GM12878 (cell line): ENCODE results near the gene MSANTD3. TPM values are rescaled to one million over a fixed set of nuclear protein-coding genes. Genes with fewer than 3 reads are reported as not detected.

ENCODE experiments used
- BRCA1 ChIP-seq: IDR thresholded peaks from 2 replicates; pipeline ENCODE4 v1.6.1; 2011; ENCODE audit warnings: low read depth, low read length, improper control_type of control experiment
- EZH2 ChIP-seq: IDR thresholded peaks from 2 replicates; pipeline ENCODE4 v1.6.1; 2012; ENCODE audit warnings: low read depth, mild to moderate bottlenecking, control low read depth, inconsistent platforms, low read length, borderline replicate concordance; ENCODE audit not compliant: control insufficient read depth
- MTA2 ChIP-seq: fragments of 450-650 bp; IDR thresholded peaks from 2 replicates; pipeline ENCODE4 v1.6.1; 2016; ENCODE audit warnings: low read depth, mild to moderate bottlenecking, moderate library complexity
- MYB ChIP-seq: fragments of 150-350 bp; IDR thresholded peaks from 2 replicates; pipeline ENCODE4 v1.6.1; 2014; ENCODE audit warnings: mild to moderate bottlenecking, low read depth, low read length, borderline replicate concordance
- NBN ChIP-seq: fragments of 450-650 bp; IDR thresholded peaks from 2 replicates; pipeline ENCODE4 v1.6.1; 2016
- PAX5 ChIP-seq: IDR thresholded peaks from 2 replicates; pipeline ENCODE4 v1.6.1; 2011; ENCODE audit warnings: low read depth, low read length, borderline replicate concordance
- POLR2AphosphoS5 ChIP-seq: IDR thresholded peaks from 2 replicates; pipeline ENCODE4 v1.6.1; 2011; ENCODE audit warnings: mild to moderate bottlenecking, low read length, inconsistent platforms
- SREBF2 ChIP-seq: IDR thresholded peaks from 2 replicates; pipeline ENCODE4 v1.6.1; 2012; ENCODE audit warnings: mild to moderate bottlenecking, low read length
- WRNIP1 ChIP-seq: IDR thresholded peaks from 2 replicates; pipeline ENCODE4 v1.6.1; 2011; ENCODE audit warnings: low read depth, low read length, improper control_type of control experiment, borderline replicate concordance
- polyA plus RNA-seq, 11 experiments: library from polyadenylated mRNA; depleted of rRNA in 4 of 11; unstranded in 6 of 11; stranded (reverse) in 5 of 11; fragments of >200 nt; fragmentation: Nextera tagmentation in 4 of 11; fragmentation: Illumina TruSeq in 1 of 11; extraction: Ambion mirVana in 4 of 11; extraction: Trizol in 1 of 11; gene quantifications; 1 replicate in 1 of 11; 2 replicates in 10 of 11; pipeline versions ENCODE4 v1.2.1 to v1.2.3, GENCODE V29; 2011 to 2016; ENCODE audit warnings: inconsistent platforms in 2 of 11, missing spikeins in 2 of 11, low read depth in 1 of 11
- total RNA-seq, 4 experiments: library from RNA; depleted of rRNA in 3 of 4; stranded (reverse); fragments of >200 nt in 3 of 4; fragmentation: Illumina TruSeq in 1 of 4; extraction: Trizol in 1 of 4; gene quantifications; 2 replicates each; pipeline versions ENCODE4 v1.2.1 to v1.2.3, GENCODE V29; 2013 to 2021
- TF ChIP-seq, protein P1 (sequence below): fragments of 450-650 bp; IDR thresholded peaks from 2 replicates; pipeline ENCODE4 v1.6.1; 2017; ENCODE audit warnings: mild to moderate bottlenecking, moderate library complexity
- TF ChIP-seq, protein P2 (sequence below): fragments of 150-350 bp; IDR thresholded peaks from 2 replicates; pipeline ENCODE4 v1.6.1; 2016; ENCODE audit warnings: low read depth, low read length
- TF ChIP-seq, protein P3 (sequence below): fragments of 450-650 bp; IDR thresholded peaks from 2 replicates; pipeline ENCODE4 v1.6.1; 2017; ENCODE audit warnings: borderline replicate concordance
- TF ChIP-seq, protein P4 (sequence below): fragments of 450-650 bp; formaldehyde crosslinking; IDR thresholded peaks from 2 replicates; pipeline ENCODE4 v1.4.0; 2020; ENCODE audit warnings: mild to moderate bottlenecking, moderate library complexity
- TF ChIP-seq, protein P5 (sequence below): fragments of 450-650 bp; IDR thresholded peaks from 2 replicates; pipeline ENCODE4 v1.6.1; 2018; ENCODE audit warnings: borderline replicate concordance, mild to moderate bottlenecking; ENCODE audit not compliant: partially characterized antibody

Gene MSANTD3
- total and polyA plus RNA-seq, 10 of the 15 experiments (the other 5 are each of a cell fraction or from before 2014, with no cell fraction given): 5.8 to 21.2 (median 14.7) TPM

DNA sequence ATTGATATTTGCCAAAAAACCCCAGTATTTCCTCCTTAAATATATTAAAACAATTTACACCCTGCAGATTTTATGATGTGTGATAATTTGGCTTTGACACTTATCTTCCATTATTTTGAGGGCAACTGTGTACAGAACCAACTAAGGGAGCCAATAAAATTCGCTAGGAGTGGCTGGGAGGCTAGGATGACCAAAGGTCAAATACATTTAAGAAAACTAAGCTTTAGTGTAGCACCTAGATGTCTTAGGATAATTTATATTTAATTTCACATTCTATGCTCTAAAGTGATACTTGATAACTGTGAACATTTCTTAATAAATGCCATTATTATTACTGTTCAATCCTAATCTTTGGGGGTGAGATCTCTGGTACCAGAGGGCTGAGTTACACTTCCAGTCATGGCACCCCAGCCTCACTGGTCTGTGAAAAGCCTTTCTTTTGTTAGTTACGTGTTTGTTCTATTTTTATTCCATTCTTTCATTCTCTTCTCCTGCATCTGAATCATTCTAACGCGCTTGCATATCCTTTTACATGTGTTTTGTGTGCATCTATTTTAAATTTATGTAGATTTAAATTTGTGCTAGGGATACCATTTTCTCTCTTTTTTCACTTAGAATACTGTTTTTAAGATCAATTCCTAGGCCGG is 19.1 kb downstream of the MSANTD3 start (continued):
- TF ChIP-seq, protein P1, sequence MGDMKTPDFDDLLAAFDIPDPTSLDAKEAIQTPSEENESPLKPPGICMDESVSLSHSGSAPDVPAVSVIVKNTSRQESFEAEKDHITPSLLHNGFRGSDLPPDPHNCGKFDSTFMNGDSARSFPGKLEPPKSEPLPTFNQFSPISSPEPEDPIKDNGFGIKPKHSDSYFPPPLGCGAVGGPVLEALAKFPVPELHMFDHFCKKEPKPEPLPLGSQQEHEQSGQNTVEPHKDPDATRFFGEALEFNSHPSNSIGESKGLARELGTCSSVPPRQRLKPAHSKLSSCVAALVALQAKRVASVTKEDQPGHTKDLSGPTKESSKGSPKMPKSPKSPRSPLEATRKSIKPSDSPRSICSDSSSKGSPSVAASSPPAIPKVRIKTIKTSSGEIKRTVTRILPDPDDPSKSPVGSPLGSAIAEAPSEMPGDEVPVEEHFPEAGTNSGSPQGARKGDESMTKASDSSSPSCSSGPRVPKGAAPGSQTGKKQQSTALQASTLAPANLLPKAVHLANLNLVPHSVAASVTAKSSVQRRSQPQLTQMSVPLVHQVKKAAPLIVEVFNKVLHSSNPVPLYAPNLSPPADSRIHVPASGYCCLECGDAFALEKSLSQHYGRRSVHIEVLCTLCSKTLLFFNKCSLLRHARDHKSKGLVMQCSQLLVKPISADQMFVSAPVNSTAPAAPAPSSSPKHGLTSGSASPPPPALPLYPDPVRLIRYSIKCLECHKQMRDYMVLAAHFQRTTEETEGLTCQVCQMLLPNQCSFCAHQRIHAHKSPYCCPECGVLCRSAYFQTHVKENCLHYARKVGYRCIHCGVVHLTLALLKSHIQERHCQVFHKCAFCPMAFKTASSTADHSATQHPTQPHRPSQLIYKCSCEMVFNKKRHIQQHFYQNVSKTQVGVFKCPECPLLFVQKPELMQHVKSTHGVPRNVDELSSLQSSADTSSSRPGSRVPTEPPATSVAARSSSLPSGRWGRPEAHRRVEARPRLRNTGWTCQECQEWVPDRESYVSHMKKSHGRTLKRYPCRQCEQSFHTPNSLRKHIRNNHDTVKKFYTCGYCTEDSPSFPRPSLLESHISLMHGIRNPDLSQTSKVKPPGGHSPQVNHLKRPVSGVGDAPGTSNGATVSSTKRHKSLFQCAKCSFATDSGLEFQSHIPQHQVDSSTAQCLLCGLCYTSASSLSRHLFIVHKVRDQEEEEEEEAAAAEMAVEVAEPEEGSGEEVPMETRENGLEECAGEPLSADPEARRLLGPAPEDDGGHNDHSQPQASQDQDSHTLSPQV: no peak
- TF ChIP-seq, protein P2, sequence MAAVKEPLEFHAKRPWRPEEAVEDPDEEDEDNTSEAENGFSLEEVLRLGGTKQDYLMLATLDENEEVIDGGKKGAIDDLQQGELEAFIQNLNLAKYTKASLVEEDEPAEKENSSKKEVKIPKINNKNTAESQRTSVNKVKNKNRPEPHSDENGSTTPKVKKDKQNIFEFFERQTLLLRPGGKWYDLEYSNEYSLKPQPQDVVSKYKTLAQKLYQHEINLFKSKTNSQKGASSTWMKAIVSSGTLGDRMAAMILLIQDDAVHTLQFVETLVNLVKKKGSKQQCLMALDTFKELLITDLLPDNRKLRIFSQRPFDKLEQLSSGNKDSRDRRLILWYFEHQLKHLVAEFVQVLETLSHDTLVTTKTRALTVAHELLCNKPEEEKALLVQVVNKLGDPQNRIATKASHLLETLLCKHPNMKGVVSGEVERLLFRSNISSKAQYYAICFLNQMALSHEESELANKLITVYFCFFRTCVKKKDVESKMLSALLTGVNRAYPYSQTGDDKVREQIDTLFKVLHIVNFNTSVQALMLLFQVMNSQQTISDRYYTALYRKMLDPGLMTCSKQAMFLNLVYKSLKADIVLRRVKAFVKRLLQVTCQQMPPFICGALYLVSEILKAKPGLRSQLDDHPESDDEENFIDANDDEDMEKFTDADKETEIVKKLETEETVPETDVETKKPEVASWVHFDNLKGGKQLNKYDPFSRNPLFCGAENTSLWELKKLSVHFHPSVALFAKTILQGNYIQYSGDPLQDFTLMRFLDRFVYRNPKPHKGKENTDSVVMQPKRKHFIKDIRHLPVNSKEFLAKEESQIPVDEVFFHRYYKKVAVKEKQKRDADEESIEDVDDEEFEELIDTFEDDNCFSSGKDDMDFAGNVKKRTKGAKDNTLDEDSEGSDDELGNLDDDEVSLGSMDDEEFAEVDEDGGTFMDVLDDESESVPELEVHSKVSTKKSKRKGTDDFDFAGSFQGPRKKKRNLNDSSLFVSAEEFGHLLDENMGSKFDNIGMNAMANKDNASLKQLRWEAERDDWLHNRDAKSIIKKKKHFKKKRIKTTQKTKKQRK: no peak
- TF ChIP-seq MTA2: no peak
- TF ChIP-seq, protein P3, sequence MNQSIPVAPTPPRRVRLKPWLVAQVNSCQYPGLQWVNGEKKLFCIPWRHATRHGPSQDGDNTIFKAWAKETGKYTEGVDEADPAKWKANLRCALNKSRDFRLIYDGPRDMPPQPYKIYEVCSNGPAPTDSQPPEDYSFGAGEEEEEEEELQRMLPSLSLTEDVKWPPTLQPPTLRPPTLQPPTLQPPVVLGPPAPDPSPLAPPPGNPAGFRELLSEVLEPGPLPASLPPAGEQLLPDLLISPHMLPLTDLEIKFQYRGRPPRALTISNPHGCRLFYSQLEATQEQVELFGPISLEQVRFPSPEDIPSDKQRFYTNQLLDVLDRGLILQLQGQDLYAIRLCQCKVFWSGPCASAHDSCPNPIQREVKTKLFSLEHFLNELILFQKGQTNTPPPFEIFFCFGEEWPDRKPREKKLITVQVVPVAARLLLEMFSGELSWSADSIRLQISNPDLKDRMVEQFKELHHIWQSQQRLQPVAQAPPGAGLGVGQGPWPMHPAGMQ: no peak
- TF ChIP-seq EZH2: no peak
- no peak for TF ChIP-seq BRCA1
- TF ChIP-seq SREBF2: no peak
- TF ChIP-seq, protein P4, sequence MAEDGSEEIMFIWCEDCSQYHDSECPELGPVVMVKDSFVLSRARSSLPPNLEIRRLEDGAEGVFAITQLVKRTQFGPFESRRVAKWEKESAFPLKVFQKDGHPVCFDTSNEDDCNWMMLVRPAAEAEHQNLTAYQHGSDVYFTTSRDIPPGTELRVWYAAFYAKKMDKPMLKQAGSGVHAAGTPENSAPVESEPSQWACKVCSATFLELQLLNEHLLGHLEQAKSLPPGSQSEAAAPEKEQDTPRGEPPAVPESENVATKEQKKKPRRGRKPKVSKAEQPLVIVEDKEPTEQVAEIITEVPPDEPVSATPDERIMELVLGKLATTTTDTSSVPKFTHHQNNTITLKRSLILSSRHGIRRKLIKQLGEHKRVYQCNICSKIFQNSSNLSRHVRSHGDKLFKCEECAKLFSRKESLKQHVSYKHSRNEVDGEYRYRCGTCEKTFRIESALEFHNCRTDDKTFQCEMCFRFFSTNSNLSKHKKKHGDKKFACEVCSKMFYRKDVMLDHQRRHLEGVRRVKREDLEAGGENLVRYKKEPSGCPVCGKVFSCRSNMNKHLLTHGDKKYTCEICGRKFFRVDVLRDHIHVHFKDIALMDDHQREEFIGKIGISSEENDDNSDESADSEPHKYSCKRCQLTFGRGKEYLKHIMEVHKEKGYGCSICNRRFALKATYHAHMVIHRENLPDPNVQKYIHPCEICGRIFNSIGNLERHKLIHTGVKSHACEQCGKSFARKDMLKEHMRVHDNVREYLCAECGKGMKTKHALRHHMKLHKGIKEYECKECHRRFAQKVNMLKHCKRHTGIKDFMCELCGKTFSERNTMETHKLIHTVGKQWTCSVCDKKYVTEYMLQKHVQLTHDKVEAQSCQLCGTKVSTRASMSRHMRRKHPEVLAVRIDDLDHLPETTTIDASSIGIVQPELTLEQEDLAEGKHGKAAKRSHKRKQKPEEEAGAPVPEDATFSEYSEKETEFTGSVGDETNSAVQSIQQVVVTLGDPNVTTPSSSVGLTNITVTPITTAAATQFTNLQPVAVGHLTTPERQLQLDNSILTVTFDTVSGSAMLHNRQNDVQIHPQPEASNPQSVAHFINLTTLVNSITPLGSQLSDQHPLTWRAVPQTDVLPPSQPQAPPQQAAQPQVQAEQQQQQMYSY: no peak
- TF ChIP-seq, protein P5, sequence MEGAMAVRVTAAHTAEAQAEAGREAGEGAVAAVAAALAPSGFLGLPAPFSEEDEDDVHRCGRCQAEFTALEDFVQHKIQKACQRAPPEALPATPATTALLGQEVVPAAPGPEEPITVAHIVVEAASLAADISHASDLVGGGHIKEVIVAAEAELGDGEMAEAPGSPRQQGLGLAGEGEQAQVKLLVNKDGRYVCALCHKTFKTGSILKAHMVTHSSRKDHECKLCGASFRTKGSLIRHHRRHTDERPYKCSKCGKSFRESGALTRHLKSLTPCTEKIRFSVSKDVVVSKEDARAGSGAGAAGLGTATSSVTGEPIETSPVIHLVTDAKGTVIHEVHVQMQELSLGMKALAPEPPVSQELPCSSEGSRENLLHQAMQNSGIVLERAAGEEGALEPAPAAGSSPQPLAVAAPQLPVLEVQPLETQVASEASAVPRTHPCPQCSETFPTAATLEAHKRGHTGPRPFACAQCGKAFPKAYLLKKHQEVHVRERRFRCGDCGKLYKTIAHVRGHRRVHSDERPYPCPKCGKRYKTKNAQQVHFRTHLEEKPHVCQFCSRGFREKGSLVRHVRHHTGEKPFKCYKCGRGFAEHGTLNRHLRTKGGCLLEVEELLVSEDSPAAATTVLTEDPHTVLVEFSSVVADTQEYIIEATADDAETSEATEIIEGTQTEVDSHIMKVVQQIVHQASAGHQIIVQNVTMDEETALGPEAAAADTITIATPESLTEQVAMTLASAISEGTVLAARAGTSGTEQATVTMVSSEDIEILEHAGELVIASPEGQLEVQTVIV: no peak
- TF ChIP-seq POLR2AphosphoS5: no peak
- no peak for TF ChIP-seq WRNIP1
- TF ChIP-seq NBN: no peak
- TF ChIP-seq PAX5: no peak
- no peak for TF ChIP-seq MYB
